A549 (cell line): Measurements from ENCODE around the gene TMEM30A. TPM values are rescaled to one million over a fixed set of nuclear protein-coding genes. Genes with fewer than 3 reads are reported as not detected.

Source experiments
- ATAC-seq, 2 experiments: fragments of 200-7000 bp in 1 of 2; fragments of >200 bp in 1 of 2; cut with Nextera tagmentation in 1 of 2; cut with Tn5 transposase in 1 of 2; 3 replicates each; pipeline versions ENCODE4 v1.8.0 to v1.9.1; 2018 to 2020; ENCODE audit warnings: mild to moderate bottlenecking in 1 of 2, moderate library complexity in 1 of 2
- CTCF ChIA-PET: fragments of 300-600 bp; sonication (Branson Sonifier 250); formaldehyde crosslinking; extraction: SDS; loops from one replicate; lab custom pipeline; 2021; ENCODE audit warnings: antibody characterized with exemption, inconsistent platforms; lab: Yijun Ruan, JAX
- POLR2A ChIA-PET: fragments of 350-600 bp; formaldehyde crosslinking; extraction: SDS; loops from one replicate; lab custom pipeline; 2021; ENCODE audit warnings: antibody characterized with exemption, inconsistent platforms; lab: Yijun Ruan, JAX
- DNase-seq, 2 experiments: peaks; one replicate each; pipeline versions ENCODE4 v3.0.0 to v3.0.0-alpha.2; 2011 to 2016; ENCODE audit warnings: low read depth in 1 of 2, low spot score in 1 of 2
- FAIRE-seq: peaks from 2 replicates; lab custom pipeline; 2011; peaks lifted over from hg19 to GRCh38; lab: Jason Lieb, UNC
- H3K27ac ChIP-seq, 2 experiments: fragments of >200 bp; sonication (Bioruptor Twin); formaldehyde crosslinking; 3 replicates each; pipeline ENCODE4 v1.5.1; 2016 to 2017
- H3K4me1 ChIP-seq: fragments of >200 bp; sonication (Bioruptor Twin); formaldehyde crosslinking; 3 replicates; pipeline ENCODE4 v1.6.1; 2016
- H3K4me2 ChIP-seq: fragments of >200 bp; sonication (Bioruptor Twin); formaldehyde crosslinking; 3 replicates; pipeline ENCODE4 v1.6.1; 2016
- H3K4me3 ChIP-seq: fragments of >200 bp; sonication (Bioruptor Twin); formaldehyde crosslinking; 3 replicates; pipeline ENCODE4 v1.5.1; 2016
- H3K9me3 ChIP-seq: fragments of >200 bp; sonication (Bioruptor Twin); formaldehyde crosslinking; 3 replicates; pipeline ENCODE4 v1.6.1; 2016
- ATOH8 ChIP-seq: fragments of 250-450 bp; sonication (Bioruptor Pico); IDR thresholded peaks from 2 replicates; pipeline ENCODE4 v1.5.0; 2020; ENCODE audit warnings: low read depth, mild to moderate bottlenecking, moderate library complexity
- BCL3 ChIP-seq: fragments of >200 bp; sonication (Bioruptor Twin); formaldehyde crosslinking; IDR thresholded peaks from 3 replicates; pipeline ENCODE4 v1.6.1; 2016
- BHLHE40 ChIP-seq: IDR thresholded peaks from 2 replicates; pipeline ENCODE4 v1.6.1; 2012; ENCODE audit warnings: low read depth, low read length, inconsistent platforms
- CBX2 ChIP-seq: fragments of 200-600 bp; sonication (generic); IDR thresholded peaks from 2 replicates; pipeline ENCODE4 v1.6.1; 2016; ENCODE audit warnings: low read depth, mild to moderate bottlenecking, borderline replicate concordance
- CEBPB ChIP-seq, 2 experiments: fragments of >200 bp in 1 of 2; sonication (Bioruptor Twin) in 1 of 2; formaldehyde crosslinking in 1 of 2; IDR thresholded peaks; 2 replicates each; pipeline ENCODE4 v1.6.1; 2012 to 2016
- CHD2 ChIP-seq: fragments of 150-350 bp; IDR thresholded peaks from 2 replicates; pipeline ENCODE4 v1.6.1; 2014; ENCODE audit warnings: low read length; ENCODE audit not compliant: partially characterized antibody
- CTCF ChIP-seq: fragments of >200 bp; sonication (Bioruptor Twin); formaldehyde crosslinking; IDR thresholded peaks from 3 replicates; pipeline ENCODE4 v1.5.1; 2016
- EHMT2 ChIP-seq: fragments of 200-600 bp; sonication (generic); IDR thresholded peaks from 2 replicates; pipeline ENCODE4 v1.6.1; 2016; ENCODE audit warnings: antibody characterized with exemption, low read depth, mild to moderate bottlenecking, moderate library complexity
- ESRRA ChIP-seq: fragments of 150-350 bp; IDR thresholded peaks from 2 replicates; pipeline ENCODE4 v1.6.1; 2014; ENCODE audit warnings: mild to moderate bottlenecking, low read length, borderline replicate concordance
- FOSB ChIP-seq: fragments of 250-450 bp; sonication (Bioruptor Pico); IDR thresholded peaks from 2 replicates; pipeline ENCODE4 v1.5.0; 2020; ENCODE audit warnings: mild to moderate bottlenecking, moderate library complexity
- FOSL2 ChIP-seq, 2 experiments: fragments of 450-650 bp in 1 of 2; fragments of >200 bp in 1 of 2; sonication (Bioruptor Twin) in 1 of 2; formaldehyde crosslinking; IDR thresholded peaks; 2 replicates each; pipeline versions ENCODE4 v1.5.0 to v1.6.1; 2016 to 2020; ENCODE audit warnings: mild to moderate bottlenecking in 1 of 2, moderate library complexity in 1 of 2
- GATA3 ChIP-seq: IDR thresholded peaks from 2 replicates; pipeline ENCODE4 v1.6.1; 2012; ENCODE audit warnings: borderline replicate concordance
- HDAC2 ChIP-seq: fragments of 200-600 bp; sonication (generic); IDR thresholded peaks from 2 replicates; pipeline ENCODE4 v1.6.1; 2016
- HMGXB4 ChIP-seq: fragments of 250-450 bp; sonication (Bioruptor Pico); IDR thresholded peaks from 2 replicates; pipeline ENCODE4 v1.5.0; 2021; ENCODE audit warnings: mild to moderate bottlenecking, moderate library complexity, borderline replicate concordance
- JUN ChIP-seq, 2 experiments: fragments of >200 bp; sonication (Bioruptor Twin); formaldehyde crosslinking; IDR thresholded peaks; 2 replicates in 1 of 2; 3 replicates in 1 of 2; pipeline ENCODE4 v1.6.1; 2016 to 2017
- JUNB ChIP-seq: fragments of >200 bp; sonication (Bioruptor Twin); formaldehyde crosslinking; IDR thresholded peaks from 2 replicates; pipeline ENCODE4 v1.6.1; 2016
- KDM1A ChIP-seq: fragments of 200-600 bp; sonication (generic); IDR thresholded peaks from 2 replicates; pipeline ENCODE4 v1.6.1; 2016; ENCODE audit warnings: low read depth, mild to moderate bottlenecking
- KDM5A ChIP-seq: fragments of 200-600 bp; sonication (generic); IDR thresholded peaks from 2 replicates; pipeline ENCODE4 v1.6.1; 2016; ENCODE audit warnings: antibody characterized with exemption, mild to moderate bottlenecking
- MAFK ChIP-seq: fragments of 450-650 bp; IDR thresholded peaks from 2 replicates; pipeline ENCODE4 v1.6.1; 2014; ENCODE audit not compliant: partially characterized antibody
- MAZ ChIP-seq: fragments of 150-350 bp; IDR thresholded peaks from 2 replicates; pipeline ENCODE4 v1.6.1; 2014; ENCODE audit warnings: antibody characterized with exemption, low read depth, low read length, borderline replicate concordance
- NPAS2 ChIP-seq: fragments of 250-450 bp; sonication (Bioruptor Pico); IDR thresholded peaks from 2 replicates; pipeline ENCODE4 v1.8.0; 2022; ENCODE audit warnings: mild to moderate bottlenecking, moderate library complexity, borderline replicate concordance
- POLR2A ChIP-seq: IDR thresholded peaks from 2 replicates; pipeline ENCODE4 v1.6.1; 2012; ENCODE audit warnings: mild to moderate bottlenecking, low read length
- POLR2AphosphoS2 ChIP-seq: conservative IDR thresholded peaks from 2 replicates; pipeline ENCODE4 v1.6.1; 2012; ENCODE audit warnings: low read length, improper control_type of control experiment, inconsistent platforms
- RNF2 ChIP-seq: fragments of 200-600 bp; sonication (generic); IDR thresholded peaks from 2 replicates; pipeline ENCODE4 v1.6.1; 2016; ENCODE audit warnings: low read depth, mild to moderate bottlenecking, antibody characterized with exemption, moderate library complexity, borderline replicate concordance
- SMC3 ChIP-seq: fragments of >200 bp; sonication (Bioruptor Twin); formaldehyde crosslinking; IDR thresholded peaks from 3 replicates; pipeline ENCODE4 v1.6.1; 2018; ENCODE audit warnings: inconsistent platforms
- SREBF2 ChIP-seq: fragments of 450-650 bp; IDR thresholded peaks from 2 replicates; pipeline ENCODE4 v1.6.1; 2014; ENCODE audit warnings: mild to moderate bottlenecking, moderate library complexity
- TP53 ChIP-seq: fragments of 250-450 bp; sonication (Bioruptor Pico); IDR thresholded peaks from 2 replicates; pipeline ENCODE4 v1.5.0; 2021; ENCODE audit warnings: mild to moderate bottlenecking, moderate library complexity
- WGBS: methylation state at CpG from one replicate; pipeline ENCODE4 v1.1.6; 2017; ENCODE audit errors: missing lambda C conversion rate; 5-methylcytosine and 5-hydroxymethylcytosine counted together
- polyA plus RNA-seq, 4 experiments: library from polyadenylated mRNA; depleted of rRNA in 3 of 4; stranded (reverse); fragments of >200 nt; fragmentation: RNase III in 1 of 4; extraction: RNeasy Plus Mini Kit Qiagen cat#74134 plus additional on column Dnase treatment in 1 of 4; gene quantifications; 2 replicates in 3 of 4; 3 replicates in 1 of 4; pipeline ENCODE4 v1.2.3, GENCODE V29; 2011 to 2017

The TMEM30A gene
- polyA plus RNA-seq, 2 of the 4 experiments (the other 2 are of a cell fraction) = 65.1 to 75.5 TPM

GRCh38 chr6:75205776-75206575 lies 78.6 kb downstream of the TMEM30A start, which contains the start of gene COL12A1:
TSS of gene COL12A1 (minus strand) at chr6:75206053. CDS start at chr6:75202792, 3,261 bp downstream.
- FAIRE-seq = no peak
- TF ChIP-seq ESRRA (no peak), MAFK (no peak), JUN (IDR thresholded peaks at IDR 0.05) (peak in 1 of 2 experiments; percentile 35; a peak in 1 of 5 replicates), HMGXB4 (no peak), GATA3 (no peak), SREBF2 (no peak), KDM1A (no peak), RNF2 (no peak), CEBPB (IDR thresholded peaks at IDR 0.05) (peak; percentile 44 to 49; a peak in 2 of 4 replicates), CTCF (no peak), HDAC2 (no peak), TP53 (CRISPR knock-in tag) (no peak), KDM5A (no peak), EHMT2 (no peak), POLR2AphosphoS2 (no peak), NPAS2 (CRISPR knock-in tag) (no peak), BCL3 (peak; percentile 31; the same call in 1 of the 3 replicates), FOSB (CRISPR knock-in tag) (no peak), JUNB (peak; percentile 24; the same call in 1 of the 2 replicates), CBX2 (no peak), CHD2 (no peak), ATOH8 (CRISPR knock-in tag) (no peak), MAZ (no peak), POLR2A (no peak), FOSL2 (IDR thresholded peaks at IDR 0.05) (peak; percentile 7; the same call in 1 of the 2 replicates), FOSL2 (CRISPR knock-in tag; IDR thresholded peaks at IDR 0.05) (no peak), BHLHE40 (no peak), SMC3 (no peak)
- TF ChIP-seq, all 56 proteins: peak for 5

More at GRCh38 chr6:75205776-75206575, 78.6 kb downstream of the TMEM30A start, which contains the start of gene COL12A1:
- peak within 1 kb of the TSS; percentile 96 for H3K4me2 ChIP-seq
- peak within 1 kb of the TSS; percentile 60 to 83 for H3K27ac ChIP-seq
- peak; percentile 72 to 77 for ATAC-seq
- POLR2A ChIA-PET = interaction anchor here (1.7 to 2.0 kb wide), 2 partner anchors 797 to 1113 kb away, joined by 3 to 4 read pairs; no protein-coding TSS in a partner anchor
- peak within 1 kb of the TSS; percentile 56 for H3K4me3 ChIP-seq
- peaks cover 8% of the 10 kb centered on the region; the same call in 2 of the 3 replicates for H3K4me1 ChIP-seq
- WGBS = 20% methylated on average over 22 of the region's 64 CpGs
- no peaks in the 10 kb centered on the region for H3K9me3 ChIP-seq
- DNase-seq = peak; percentile 55 to 72
- CTCF ChIA-PET = interaction anchor here (0.7 to 10.4 kb wide), 9 partner anchors 14 to 1473 kb away, joined by 4 to 84 read pairs (median 5); no protein-coding TSS in a partner anchor
